Activated T-cell treated with anti-CD3 and anti-CD28 coated beads for 1 hour (primary cell): ENCODE data around the gene PUDP.

Experiments used
- DNase-seq: peaks from one replicate; pipeline ENCODE4 v3.0.0-alpha.2; 2020; ENCODE audit warnings: low read depth

PUDP gene

DNA sequence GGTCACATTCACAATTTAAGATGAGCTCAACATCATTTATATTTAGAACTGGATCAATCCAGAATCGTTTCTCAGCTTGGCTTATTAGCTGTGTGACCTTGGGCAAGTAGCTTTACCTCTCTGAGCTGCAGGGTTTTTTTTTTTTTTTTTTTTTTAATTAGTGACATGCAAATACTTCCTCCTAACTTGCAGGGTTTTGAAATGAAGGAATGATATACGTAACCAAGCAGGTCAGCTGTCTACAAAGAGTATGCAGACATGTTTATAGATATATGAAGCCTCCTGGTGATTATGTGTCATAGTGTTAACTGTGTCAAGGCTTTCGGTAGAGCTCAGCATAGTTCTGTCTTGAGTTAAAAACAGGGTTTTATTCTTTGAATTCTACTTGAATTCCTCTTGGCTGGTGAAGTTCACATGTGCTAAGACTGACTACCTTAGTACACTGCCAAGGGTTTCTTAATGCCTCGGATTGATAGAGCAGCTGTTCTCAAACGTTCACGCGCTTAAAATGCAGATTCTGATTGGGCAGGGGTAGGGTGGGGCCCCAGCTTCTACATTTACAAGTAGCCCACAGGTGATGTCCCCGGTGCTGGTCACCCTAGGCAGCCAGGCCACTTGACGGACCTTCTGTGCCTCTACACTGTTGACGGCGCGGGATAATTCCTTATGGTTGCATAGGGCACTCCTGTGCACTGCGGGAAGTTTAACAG is 1.1 kb downstream of the PUDP start:
- DNase-seq = no peak

DNA sequence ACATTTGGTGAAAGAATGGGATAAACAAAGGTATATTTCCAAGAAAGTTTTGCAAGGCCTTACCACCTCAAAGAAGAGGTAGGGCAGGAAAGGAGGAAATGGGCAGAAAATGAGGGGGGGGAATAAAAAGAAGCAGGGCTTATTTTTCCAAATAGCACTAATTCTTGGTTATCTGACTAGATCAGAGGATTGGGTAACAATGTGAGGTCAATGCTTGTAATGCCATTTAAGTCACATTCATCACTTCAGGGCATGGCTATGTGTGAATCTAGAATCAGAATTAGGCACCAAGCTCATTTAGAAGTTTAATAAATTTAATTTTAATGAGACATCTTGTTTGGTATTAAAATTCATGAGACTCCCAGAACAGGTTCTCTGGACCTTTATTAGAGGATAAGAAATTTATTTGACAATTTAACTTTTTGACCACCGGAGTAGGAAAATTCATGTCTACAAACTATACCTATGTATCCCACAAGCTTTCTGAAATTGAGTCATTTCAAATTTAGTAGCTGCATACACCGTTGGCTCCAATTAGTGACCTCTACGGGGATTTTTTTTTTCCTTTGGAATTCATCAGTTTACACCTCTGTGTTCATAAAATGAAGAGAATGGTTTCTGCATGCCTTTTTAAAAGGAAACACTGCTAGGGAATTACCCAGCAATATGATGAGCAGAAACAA is 1.8 kb downstream of the PUDP start:
- no peak for DNase-seq

DNA sequence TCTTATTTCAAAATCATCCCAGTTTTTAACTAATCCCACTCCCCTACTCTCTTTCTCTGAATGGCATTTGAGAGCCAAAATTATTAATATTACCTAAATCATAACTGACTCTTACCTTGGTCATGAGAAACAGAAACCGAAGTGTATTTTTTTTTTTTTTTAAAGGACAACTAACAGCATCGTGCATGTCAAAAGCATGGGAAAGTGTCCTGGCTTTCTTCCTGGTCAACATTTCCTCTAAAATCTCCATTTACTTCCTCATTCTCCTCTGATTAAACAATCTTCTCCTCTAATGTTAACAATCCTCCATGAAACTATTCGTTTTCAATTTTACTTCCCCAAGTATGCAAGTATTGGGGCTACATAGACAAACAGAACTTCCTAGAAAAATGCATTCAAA is 2.5 kb downstream of the PUDP start:
- no peak for DNase-seq

DNA sequence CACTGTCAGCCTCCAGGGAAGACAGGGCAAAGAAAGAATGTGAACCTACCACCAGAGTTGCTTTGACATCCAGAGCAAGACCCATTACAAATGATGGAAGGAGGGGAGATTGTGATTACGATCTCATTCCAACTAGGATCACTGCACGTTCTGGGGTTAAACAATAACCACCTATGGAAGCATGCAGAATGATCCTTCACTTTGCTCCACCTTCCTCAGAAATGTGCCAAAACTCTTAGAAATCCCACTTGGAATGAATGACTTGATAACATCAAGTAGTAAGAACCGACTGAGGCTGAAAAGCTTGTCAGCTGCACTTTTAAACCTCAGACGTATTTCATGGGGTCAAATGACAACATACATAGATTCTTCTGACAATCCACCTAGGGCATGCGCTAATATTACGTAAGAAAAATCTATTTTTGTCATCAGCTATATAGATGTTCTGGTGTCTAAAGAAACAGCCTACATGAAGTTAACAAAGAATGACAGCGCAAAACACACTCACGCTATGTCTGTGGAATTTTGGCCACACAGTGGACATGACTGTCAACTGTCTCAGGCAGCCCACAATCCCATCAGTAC is 3.9 kb downstream of the PUDP start:
- no peak for DNase-seq

DNA sequence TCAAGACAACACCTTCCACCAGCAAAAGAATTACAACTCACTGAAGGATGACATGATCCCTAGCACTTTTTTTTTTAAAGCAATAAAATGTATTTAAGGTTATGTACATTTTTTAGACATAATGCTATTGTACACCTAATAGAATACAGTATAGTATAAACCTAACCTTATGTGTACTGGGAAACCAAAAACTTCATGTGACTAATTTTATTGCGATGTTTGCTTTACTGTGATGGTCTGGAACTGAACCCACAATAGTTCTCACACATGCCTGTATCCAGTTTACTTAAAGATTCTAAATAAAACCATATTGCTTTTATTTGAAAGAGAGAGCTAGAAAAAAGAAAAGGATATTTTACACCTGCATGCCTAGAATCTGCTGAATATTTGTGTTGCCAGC is 4.9 kb downstream of the PUDP start:
- no peak for DNase-seq

DNA sequence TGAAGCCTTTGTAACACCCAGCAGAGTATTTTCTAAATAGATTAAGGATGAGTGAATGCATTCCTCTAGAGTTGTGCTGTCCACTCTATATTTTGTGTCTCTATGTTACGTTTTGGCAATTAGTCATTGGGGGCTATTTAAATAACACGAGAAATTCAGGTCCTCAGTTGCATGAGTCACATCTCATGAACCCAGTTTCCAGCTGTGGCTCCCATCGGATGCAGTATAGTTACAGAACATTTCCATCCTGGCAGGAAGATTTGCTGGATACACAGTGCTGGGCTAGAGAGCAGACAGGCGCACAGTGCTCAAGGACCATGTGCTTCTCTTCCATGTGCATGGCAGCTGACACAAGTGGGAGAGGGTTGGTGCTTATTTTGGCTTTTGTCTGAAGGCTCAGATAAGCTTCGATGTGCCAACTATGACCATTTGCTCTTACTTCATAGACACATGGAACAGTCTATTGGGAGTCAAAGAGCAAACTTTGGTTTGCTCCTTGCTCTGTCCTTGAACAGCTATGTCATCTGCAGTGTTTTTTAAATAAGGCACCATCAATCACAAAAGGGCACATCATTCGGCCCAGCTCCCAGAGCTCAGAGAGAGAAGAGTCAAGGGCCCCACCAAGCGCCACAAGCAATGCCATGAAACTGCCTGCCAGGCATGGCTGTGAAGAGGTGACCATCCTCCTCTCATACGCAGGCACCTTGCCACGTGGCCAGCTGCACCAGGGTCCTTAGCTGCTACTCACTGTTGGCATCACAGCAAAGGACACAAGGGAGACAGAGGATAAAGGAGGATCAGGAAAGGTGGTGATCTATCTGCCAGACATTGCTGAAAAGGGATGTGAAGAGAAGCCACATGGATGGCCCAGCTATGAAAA is 8.5 kb downstream of the PUDP start:
- DNase-seq = no peak

DNA sequence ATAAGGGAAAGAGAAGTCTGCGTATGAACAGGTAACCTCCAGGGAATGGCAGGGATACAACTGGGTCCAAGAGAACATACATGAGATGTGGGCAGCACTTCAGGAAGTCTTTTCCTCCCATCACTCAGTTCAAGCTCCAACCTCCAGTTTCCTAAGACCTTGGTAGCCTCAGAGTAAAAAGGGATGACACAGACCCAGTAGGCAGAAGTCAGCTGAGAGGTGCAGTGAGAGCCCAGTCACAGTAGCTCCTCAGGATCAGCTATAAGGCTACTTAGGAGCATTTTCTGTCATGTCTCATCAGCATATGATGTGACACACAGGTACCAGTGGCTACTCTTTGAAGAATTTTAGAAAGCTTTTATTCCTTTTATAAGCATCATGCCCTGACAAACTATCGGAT is 13.0 kb downstream of the PUDP start:
- DNase-seq = no peak

DNA sequence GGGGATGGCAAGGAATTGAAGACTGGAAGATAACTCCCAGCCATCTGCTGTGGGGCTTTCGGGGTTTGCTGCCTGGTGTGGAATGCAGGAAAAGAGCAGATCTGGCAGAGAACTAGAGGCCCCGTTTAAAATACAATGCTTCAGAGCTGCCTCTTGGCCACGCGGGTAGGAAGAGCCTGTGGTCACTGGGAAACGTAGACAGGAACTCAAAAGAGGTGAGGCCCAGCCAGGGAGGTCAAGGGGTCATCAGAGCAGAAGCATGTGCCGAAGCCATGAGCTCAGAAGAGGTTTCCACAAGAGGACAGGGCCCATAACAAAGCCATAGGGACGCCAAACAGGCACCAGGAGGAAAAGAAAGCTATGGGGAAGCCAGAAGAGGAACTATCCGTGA is 14.9 kb downstream of the PUDP start:
- no peak for DNase-seq

DNA sequence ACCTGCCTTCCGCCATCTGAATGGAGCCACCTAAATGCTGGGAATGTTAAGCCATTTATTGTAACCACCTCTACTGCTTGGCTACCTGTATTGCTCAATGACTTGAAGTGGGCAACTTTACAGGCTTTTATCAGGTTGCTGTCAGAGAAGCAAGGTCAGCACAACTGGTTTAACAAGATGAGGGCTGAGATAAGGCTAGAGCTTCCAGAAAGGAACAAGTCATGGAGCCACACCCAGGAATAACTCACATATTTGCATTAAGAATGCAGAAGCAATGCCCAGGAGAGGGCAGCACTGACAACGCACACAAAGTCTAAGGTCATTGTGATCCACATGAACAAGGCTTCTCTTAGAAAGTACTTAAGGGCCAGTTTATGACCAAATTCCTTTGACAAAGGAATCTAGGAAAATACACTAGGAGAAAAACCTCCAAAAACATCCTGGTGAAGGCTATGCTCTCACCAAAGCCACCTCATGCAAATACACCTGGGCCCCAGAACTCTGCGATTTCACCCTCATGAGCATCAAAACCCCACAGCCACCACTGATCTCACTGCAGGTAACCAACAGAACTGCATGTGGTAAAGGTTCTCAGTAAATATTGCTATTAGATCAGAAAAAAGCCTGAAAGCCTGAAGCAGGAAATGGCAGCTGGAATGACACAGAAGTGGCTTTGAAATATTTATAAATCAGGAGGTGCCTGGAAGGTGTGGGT is 15.5 kb downstream of the PUDP start:
- DNase-seq = no peak

DNA sequence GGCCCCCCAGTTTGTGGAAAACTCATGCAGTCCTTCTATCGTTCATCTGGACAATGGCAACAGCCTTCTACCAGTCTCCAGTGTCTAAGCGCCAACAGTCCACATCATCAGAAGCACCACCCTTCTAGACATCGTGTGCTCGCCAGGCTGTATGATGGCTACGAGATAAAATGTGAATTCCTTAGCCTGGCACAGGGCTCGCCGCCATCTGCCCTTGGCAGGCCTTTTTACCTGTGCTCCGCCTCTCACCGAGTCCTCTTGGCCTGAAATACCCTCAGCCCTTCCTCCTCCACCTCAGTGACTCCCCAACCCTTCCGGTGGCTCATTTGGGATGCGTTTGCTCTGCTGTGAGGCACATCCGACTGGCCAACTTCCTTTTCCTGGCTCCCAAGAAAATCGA is 16.3 kb downstream of the PUDP start:
- DNase-seq = no peak

DNA sequence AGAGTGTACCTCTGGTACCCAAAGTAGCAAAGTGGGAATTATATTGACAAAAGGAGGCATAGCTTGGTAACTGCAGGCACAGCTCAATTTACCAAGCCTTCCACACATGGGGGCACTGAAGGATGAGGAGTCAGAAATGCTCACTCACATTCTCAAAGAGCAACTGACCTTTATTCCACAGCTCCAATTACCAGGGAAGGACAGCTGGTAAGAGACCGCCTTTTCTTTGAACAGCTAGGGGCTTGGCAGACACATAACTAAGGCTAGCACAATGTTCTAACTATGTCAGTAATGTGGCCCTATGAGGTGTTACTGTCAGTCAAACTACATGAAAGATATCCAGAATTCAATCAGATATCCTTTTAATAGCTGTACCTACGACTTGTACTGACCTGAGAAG is 20.9 kb downstream of the PUDP start:
- DNase-seq = no peak

DNA sequence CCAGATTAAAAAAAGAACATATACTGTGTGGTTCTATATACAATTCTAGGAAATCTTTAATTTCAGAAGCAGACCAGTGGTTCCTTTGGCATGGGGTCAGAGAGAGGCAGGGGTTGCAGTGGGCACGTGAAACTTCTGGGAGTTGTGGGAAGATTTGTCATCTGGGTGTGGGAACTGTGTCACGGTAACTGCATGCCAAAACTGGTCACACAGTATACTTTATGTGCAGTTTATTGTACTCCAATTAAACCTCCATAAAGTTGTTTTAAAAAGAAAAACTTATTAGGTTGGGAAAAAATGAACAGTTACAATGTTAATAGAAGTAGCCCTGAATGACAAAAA is 27.1 kb downstream of the PUDP start:
- DNase-seq = no peak

DNA sequence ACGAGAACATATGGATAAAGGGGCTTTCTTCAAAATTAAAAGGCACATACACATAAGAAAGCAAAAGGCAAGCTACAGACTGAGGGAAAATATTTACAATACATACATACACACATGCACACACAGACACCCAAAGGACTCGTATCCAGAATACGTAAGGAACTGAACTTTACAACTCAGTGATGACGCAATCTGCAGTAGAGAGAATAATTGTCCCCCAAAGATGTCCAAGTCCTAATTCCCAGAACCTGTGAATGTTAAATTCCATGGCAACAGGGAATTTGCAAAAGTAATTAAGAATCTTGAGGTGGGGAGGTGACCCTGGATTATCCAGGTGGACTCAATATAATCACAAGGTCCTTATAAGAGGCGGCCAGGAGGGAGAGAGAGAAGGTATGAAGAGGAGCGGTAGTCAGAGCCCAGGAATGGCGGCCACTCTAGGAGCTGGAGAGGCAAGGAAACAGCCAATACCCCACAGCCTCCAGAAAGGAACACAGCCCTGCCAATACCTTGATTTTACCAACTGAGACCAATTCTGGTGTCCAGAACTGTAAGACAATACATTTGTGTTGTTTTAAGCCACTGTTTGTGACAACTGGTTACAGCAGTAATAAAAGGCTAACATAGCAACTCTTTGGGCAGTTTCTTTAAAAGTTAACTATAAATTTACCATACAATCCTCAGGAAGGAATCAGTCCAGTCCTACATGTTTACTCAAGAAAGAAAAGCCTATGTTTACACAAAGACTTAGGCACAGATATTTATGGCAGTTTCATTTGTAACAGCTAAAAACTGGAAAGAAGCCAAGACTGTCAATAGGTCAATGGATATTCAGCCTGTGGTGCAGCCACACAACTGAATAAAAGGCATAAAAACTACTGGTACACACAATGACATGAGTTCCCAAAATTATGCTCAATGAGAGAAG is 27.7 kb downstream of the PUDP start:
- no peak for DNase-seq

DNA sequence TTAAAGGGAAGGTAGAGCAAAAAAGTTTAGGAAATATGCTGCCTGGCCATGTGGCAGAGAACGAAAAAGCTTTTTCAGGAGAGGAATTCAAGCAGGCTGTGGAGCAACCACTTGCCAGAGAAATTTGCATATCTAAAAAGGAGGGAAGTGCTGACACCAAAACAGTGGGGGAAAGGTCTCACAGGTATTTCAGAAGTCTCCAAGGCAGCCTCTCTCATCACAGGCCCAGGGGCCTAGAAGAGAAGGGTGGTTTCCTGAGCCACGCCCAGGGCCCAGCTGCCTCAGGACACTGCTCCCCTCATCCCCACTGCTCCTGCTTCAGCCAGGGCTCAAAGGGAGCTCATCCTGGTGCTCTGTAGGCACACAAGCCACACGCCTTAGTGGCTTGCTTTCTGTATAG is 30.4 kb downstream of the PUDP start:
- DNase-seq = no peak

DNA sequence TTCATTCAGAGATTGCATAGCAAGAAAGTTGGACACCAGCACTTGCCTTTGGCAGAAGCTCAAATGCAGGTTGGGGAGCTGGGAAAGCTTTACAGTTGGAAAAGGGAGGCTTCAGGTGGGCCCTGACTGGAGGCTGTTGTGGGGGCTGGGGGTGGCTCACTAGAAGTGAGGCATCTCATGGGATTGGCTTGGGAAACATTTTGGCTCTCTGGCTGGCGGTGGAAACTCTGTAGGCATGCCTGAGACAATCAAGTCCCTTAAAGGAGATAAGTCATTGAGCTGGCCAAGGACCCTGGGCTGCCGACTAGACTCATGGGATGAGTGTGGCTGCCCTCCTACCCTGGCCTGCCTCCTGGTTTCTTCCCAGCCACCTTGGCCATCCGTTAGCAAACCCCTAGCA is 31.9 kb downstream of the PUDP start:
- DNase-seq = no peak

DNA sequence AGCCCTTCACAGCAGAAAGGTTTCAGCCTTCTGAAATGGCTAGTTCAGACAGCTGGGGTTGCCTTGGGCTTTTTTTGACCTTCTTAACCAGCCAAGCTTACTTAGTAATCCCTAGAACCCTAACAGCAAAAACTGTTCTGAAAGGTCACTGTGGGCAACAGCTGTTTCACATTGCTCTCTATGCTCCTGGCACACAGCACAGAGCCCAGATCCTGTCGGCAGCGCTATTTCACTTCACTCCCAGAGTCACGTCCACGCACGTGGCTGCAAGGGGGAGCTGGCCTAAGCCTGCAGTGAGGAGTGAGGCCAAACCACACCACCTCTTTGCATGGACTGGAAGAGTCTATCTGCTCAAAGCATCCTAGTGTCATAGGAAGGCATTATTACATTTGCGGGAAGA is 32.4 kb downstream of the PUDP start:
- DNase-seq = no peak

DNA sequence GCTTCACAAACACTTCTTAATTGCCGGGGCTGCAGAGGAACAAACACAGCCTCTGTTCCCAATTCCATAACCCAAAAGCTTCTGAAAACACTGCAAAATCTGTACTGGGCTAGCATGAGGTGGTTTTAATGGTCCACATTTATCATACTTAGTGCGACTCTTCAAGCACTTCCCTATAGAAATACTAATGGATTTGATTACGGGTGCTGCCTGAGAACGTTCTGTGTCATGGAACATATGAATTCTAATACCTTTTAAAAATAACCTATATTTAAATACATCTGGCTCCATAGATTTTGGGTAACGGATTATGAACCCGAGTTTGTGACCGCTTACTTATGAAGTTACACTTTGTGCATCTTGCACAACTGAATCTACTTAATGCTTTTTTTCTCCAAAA is 35.9 kb downstream of the PUDP start:
- DNase-seq = no peak

DNA sequence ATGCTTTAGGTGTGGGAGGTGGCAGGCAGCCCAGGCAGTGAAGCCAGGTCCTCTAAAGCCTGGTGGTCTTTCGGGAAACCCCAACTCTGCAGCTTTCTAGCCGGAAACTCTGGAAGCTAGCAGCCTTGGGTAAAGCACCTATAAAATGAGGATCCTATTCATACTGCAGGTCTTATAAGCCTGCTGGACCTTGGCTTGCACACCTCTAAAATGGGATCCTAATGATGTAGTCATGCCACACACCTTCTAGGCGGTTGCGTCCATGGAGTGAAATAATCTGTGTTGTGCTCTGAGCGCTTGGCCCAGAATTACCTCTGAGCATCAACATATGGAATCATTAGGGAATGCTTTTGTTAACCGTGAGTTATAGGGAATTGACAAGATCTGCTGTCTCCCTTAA is 36.4 kb downstream of the PUDP start:
- no peak for DNase-seq

DNA sequence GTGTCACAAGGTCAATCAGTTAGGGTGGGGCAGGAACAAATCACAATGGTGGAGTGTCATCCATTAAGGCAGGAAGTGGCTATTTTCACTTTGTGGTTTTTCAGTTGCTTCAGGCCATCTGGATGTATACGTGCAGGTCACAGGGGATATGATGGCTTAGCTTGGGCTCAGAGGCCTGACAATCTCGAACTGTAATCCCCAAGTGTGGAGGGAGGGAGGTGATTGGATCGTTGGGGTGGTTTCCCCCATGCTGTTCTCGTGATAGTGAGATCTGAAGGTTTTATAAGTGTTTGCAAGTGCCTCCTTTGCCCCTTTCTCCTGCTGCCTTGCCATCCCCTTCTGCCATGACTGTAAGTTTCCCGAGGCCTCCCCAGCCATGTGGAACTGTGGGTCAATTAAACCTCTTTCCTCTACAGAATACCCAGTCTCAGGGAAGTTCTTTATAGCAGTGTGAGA is 37.1 kb downstream of the PUDP start:
- no peak for DNase-seq

DNA sequence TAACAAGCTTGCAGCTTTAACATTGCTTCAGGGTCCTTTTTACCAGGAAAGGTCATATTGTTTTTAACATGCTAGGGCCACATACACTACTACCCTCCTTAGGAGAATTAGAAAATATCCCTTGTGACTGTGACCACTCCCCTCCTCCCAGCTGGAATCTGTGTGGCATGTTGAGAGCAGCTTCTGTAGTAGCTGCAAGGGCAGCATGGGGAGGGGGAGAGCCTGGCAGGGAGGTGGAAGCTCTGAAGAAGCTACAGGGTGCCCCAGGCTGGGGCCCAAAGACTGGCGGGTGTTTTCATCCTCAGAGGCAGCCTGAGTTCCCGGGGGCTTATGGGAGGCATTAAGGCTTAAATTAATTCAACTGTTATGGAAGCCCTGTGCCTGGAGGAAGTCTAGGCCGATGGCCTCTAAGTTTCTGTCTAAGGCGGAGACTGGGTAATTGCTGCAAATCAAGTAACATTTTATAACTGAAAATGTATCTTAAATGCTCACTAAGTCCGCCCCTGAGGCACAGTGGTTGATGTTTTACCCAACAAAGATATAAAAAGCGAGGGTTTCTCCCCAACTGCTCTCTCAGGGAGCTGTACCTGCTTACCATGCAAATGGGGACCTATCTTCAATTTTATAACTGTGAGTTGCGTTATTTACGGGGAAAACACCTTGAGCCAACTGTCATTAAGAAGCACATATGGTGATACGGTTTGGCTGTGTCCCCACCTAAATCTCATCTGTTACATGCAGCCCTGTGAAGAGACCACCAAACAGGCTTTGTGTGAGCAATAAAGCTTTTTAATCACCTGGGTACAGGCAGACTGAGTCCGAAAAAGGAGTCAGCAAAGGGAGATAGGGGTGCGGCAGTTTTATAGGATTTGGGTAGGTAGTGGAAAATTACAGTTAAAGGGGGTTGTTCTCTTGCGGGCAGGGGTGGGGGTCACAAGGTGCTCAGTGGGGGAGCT is 37.8 kb downstream of the PUDP start:
- no peak for DNase-seq
